OCI-LY3 (cell line): ENCODE results near the gene ANKRD11.

ENCODE experiments used
- EZH2phosphoT487 ChIP-seq: fragments of 200-600 bp; shearing (Covaris generic); IDR thresholded peaks from 2 replicates; pipeline ENCODE4 v1.6.1; 2018; ENCODE audit warnings: antibody characterized with exemption, mixed run types, low read depth
- TF ChIP-seq, protein P1 (sequence below): fragments of 200-600, 300-600 bp; sonication (generic); IDR thresholded peaks from 2 replicates; pipeline ENCODE4 v1.5.1; 2014; ENCODE audit warnings: antibody characterized with exemption, low read length, low read depth

- TF ChIP-seq, protein P1, sequence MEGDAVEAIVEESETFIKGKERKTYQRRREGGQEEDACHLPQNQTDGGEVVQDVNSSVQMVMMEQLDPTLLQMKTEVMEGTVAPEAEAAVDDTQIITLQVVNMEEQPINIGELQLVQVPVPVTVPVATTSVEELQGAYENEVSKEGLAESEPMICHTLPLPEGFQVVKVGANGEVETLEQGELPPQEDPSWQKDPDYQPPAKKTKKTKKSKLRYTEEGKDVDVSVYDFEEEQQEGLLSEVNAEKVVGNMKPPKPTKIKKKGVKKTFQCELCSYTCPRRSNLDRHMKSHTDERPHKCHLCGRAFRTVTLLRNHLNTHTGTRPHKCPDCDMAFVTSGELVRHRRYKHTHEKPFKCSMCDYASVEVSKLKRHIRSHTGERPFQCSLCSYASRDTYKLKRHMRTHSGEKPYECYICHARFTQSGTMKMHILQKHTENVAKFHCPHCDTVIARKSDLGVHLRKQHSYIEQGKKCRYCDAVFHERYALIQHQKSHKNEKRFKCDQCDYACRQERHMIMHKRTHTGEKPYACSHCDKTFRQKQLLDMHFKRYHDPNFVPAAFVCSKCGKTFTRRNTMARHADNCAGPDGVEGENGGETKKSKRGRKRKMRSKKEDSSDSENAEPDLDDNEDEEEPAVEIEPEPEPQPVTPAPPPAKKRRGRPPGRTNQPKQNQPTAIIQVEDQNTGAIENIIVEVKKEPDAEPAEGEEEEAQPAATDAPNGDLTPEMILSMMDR, result no peak
- no peak for TF ChIP-seq EZH2phosphoT487
These were observed 135.4 kb downstream of the ANKRD11 start for GRCh38 chr16:89355007-89355406.
